Heart right ventricle (tissue), 16 donors: ENCODE measurements around the gene ZNF277. TPM values are rescaled to one million over a fixed set of nuclear protein-coding genes. Genes with fewer than 3 reads are reported as not detected.
A peak's percentile ranks its signal among the peaks of the same experiment; 100 is the strongest.

Experiments used
- ATAC-seq, 8 donors: fragments of 200-7000 bp; cut with Tn5 transposase; one replicate each; pipeline ENCODE4 v1.9.1; 2020; ENCODE audit warnings: mild to moderate bottlenecking in 8 of 8, moderate library complexity in 8 of 8, moderate number of reproducible peaks in 1 of 8
- DNase-seq, 2 donors: peaks; one replicate each; pipeline ENCODE4 v3.0.0-alpha.2; 2020
- H3K27ac ChIP-seq, 10 donors: fragments of 200-600 bp; sonication (generic) in 2 of 10; one replicate each; pipeline versions ENCODE4 v1.5.0 to v1.8.0; 2020 to 2022; ENCODE audit warnings: mild to moderate bottlenecking in 3 of 10
- H3K27me3 ChIP-seq, 7 donors: fragments of 200-600 bp; one replicate each; pipeline ENCODE4 v1.8.0; 2021 to 2022; ENCODE audit warnings: mild to moderate bottlenecking in 2 of 7
- H3K36me3 ChIP-seq, 9 donors: fragments of 200-600 bp; sonication (generic) in 1 of 9; one replicate each; pipeline versions ENCODE4 v1.5.0 to v1.8.0; 2020 to 2022; ENCODE audit warnings: mild to moderate bottlenecking in 2 of 9
- H3K4me1 ChIP-seq, 9 donors: fragments of 200-600 bp; sonication (generic) in 1 of 9; one replicate each; pipeline versions ENCODE4 v1.5.0 to v1.8.0; 2020 to 2022; ENCODE audit warnings: mild to moderate bottlenecking in 4 of 9
- H3K4me3 ChIP-seq, 10 donors: fragments of 200-600 bp; sonication (generic) in 2 of 10; one replicate each; pipeline versions ENCODE4 v1.5.0 to v1.8.0; 2020 to 2022; ENCODE audit warnings: mild to moderate bottlenecking in 7 of 10, moderate library complexity in 2 of 10
- H3K9me3 ChIP-seq, 11 donors: fragments of 200-600 bp in 10 of 11; sonication (generic) in 2 of 11; one replicate each; pipeline versions ENCODE4 v1.5.0 to v1.8.0; 2013 to 2022; ENCODE audit warnings: mild to moderate bottlenecking in 2 of 11, control low read depth in 1 of 11, moderate library complexity in 1 of 11
- CTCF ChIP-seq, 9 donors: fragments of 200-600 bp; sonication (generic) in 2 of 9; IDR thresholded peaks; one replicate each; pipeline versions ENCODE4 v1.5.0 to v1.8.0; 2021 to 2022; ENCODE audit warnings: antibody characterized with exemption in 9 of 9, mild to moderate bottlenecking in 5 of 9, moderate library complexity in 1 of 9
- WGBS, 2 donors: extraction: QIAGEN DNeasy Blood & Tissue Kit; methylation state at CpG; one replicate each; pipeline ENCODE4 v1.1.7; 2013; ENCODE audit warnings: inconsistent platforms in 1 of 2; 5-methylcytosine and 5-hydroxymethylcytosine counted together
- intact Hi-C, 10 donors: fragments of 100-400 bp; cut with DNase I; formaldehyde crosslinking; loops; one replicate each; pipeline versions ENCODE4 v1.11.1 to v1.14.2; 2022
- polyA plus RNA-seq, 2 donors: library from polyadenylated mRNA; stranded (reverse); fragments of 200-250 nt; gene quantifications; one replicate each; pipeline ENCODE4 v1.2.3, GENCODE V29; 2013
- total RNA-seq, 10 donors: library from RNA; stranded (reverse); fragmentation: NEBNext Ultra II Directional in 3 of 10; extraction: Animal tissue kit (Norgen Biotek cat#: 25700) in 3 of 10; gene quantifications; one replicate each; pipeline versions ENCODE4 v1.2.1 to v1.2.4, GENCODE V29; 2021 to 2023
- donor health status: Arrhythmogenic right ventricular cardiomyopathy.
- donor health status: ischemic (EF 13 %, LVEDD 7.1; RV severe dilation, severe dysfunction).
- donor health status: healthy with polysubstance abuse.
- donor health status: DM: no; HTN: yes; CAD: no.
- donor health status: DM: no; HTN: no; CAD: no.
- donor health status: ischemic (EF 25% LVEDD 6.9; RV normal size, moderate dysfunction).
- donor health status: ischemic (EF 25% LVEDD 5.7; RV mildly dilated, moderate dysfunction).
- donor health status: healthy.
- donor health status: DM: yes; HTN: yes; CAD: no.
- donor health status: Ischemic cardiomyopathy.
- donor health status: ischemic (EF 35%, LVEDD 5.7; RV mildly dilated, moderate dysfunction).
- donor health status: nonischemic (EF 11% LVEDD 7.7; RV severe dilation, severe dysfunction).
- donor health status: DM: yes; HTN: yes; CAD: no.
- donor health status: PGD.
- donor health status: ischemic (EF 29% LVEDD 5.4; RV normal size, mild dysfunction).
- donor health status: nonischemic (EF 23%, LVEDD 6.1; RV moderate dilation, normal function).

ZNF277 gene
- total and polyA plus RNA-seq, 12 donors: 7.7 to 25.7 (median 17.4) TPM

DNA sequence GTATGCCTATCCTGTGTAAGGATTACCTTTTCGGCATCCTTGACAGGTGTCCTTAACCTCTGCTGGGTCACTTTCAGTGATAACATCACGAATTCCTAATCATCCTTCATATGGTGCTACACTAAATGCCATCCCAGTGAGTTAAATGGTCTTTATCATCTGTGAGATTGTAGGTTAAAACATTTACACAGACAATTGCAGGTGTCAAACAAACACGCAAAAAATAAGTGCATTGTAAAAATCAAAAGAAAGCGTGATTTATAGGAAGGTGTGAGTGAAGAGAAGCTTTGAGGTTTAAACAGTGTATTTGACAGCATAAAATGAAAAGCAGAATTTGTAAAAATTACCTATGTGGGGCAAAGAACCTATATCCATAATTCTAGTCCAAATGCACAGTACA is 132.3 kb downstream of the ZNF277 start:
- H3K27ac ChIP-seq: no peak overlapping the region
- H3K9me3 ChIP-seq: peaks cover 0 to 7% (median 0%) of the 10 kb centered on the region in 11 donors
- ATAC-seq (no peak), DNase-seq (no peak)
- peaks cover 0 to 9% (median 0%) of the 10 kb centered on the region in 9 donors for H3K4me1 ChIP-seq
- H3K4me3 ChIP-seq: no peak overlapping the region
- peaks cover 0 to 86% (median 25%) of the 10 kb centered on the region in 9 donors for H3K36me3 ChIP-seq
- no peaks in the 10 kb centered on the region for H3K27me3 ChIP-seq
- intact Hi-C loops: no loop called here
- TF ChIP-seq CTCF (IDR thresholded peaks at IDR 0.05): no peak
- WGBS, 2 donors: 93 to 96% methylated on average over 4 of the region's 4 CpGs

GRCh38 chr7:112341464-112341863 is 135.0 kb downstream of the ZNF277 start:
- no peak for TF ChIP-seq CTCF (IDR thresholded peaks at IDR 0.05)
- peaks cover 0 to 17% (median 7%) of the 10 kb centered on the region in 9 donors for H3K4me1 ChIP-seq
- H3K27ac ChIP-seq: no peak overlapping the region
- peaks cover 0 to 7% (median 0%) of the 10 kb centered on the region in 11 donors for H3K9me3 ChIP-seq
- ATAC-seq (no peak), DNase-seq (no peak)
- peaks cover 0 to 78% (median 25%) of the 10 kb centered on the region in 9 donors for H3K36me3 ChIP-seq
- intact Hi-C loops: no loop called here
- WGBS, 2 donors: 49 to 57% methylated on average over 2 of the region's 2 CpGs
- H3K27me3 ChIP-seq: no peaks in the 10 kb centered on the region
- H3K4me3 ChIP-seq: no peak overlapping the region

GRCh38 chr7:112346381-112347060 is 140.0 kb downstream of the ZNF277 start:
- ATAC-seq (peak in 5 of 8 donors; percentile 37 to 76 (median 64)), DNase-seq (no peak)
- 50 to 57% methylated on average over 4 of the region's 4 CpGs for WGBS, 2 donors
- Histone ChIP-seq H3K9me3 (peaks cover 0 to 7% (median 0%) of the 10 kb centered on the region in 11 donors), H3K27me3 (no peaks in the 10 kb centered on the region), H3K4me1 (peaks cover 0 to 29% (median 15%) of the 10 kb centered on the region in 9 donors), H3K27ac (peak overlapping the region in 1 of 10 donors; percentile 2), H3K4me3 (no peak overlapping the region), H3K36me3 (peaks cover 0 to 36% (median 17%) of the 10 kb centered on the region in 9 donors)
- intact Hi-C loops: no loop called here
- TF ChIP-seq CTCF (IDR thresholded peaks at IDR 0.05): no peak

GRCh38 chr7:112347088-112347487 is 140.6 kb downstream of the ZNF277 start:
- Histone ChIP-seq H3K4me1 (peaks cover 0 to 29% (median 15%) of the 10 kb centered on the region in 9 donors), H3K27me3 (no peaks in the 10 kb centered on the region), H3K4me3 (no peak overlapping the region), H3K9me3 (peaks cover 0 to 7% (median 0%) of the 10 kb centered on the region in 11 donors), H3K36me3 (peaks cover 0 to 31% (median 17%) of the 10 kb centered on the region in 9 donors), H3K27ac (peak overlapping the region in 1 of 10 donors; percentile 2)
- ATAC-seq (peak in 3 of 8 donors; percentile 28 to 63 (median 36)), DNase-seq (no peak)
- TF ChIP-seq CTCF (IDR thresholded peaks at IDR 0.05): no peak
- intact Hi-C loops: no loop called here
